PC-3 (cell line): Measurements from ENCODE around the gene GSK3B. TPM values are rescaled to one million over a fixed set of nuclear protein-coding genes. Genes with fewer than 3 reads are reported as not detected.

Source experiments
- ATAC-seq: fragments of 200-7000 bp; cut with Tn5 transposase; 2 replicates; pipeline ENCODE4 v1.9.1; 2020; ENCODE audit warnings: mild to moderate bottlenecking, moderate library complexity
- BruUV-seq: library from RNA; stranded (reverse); fragments of 400-500 nt; replicated peaks from 2 replicates; lab custom pipeline; 2021; lab: Mats Ljungman, UMichigan
- CTCF ChIA-PET: fragments of 300-600 bp; sonication (Branson Sonifier 250); formaldehyde crosslinking; loops from one replicate; lab custom pipeline; 2022; ENCODE audit warnings: antibody characterized with exemption; lab: Charles Lee
- POLR2A ChIA-PET: fragments of 300-600 bp; sonication (Branson Sonifier 250); formaldehyde crosslinking; loops from one replicate; lab custom pipeline; 2022; ENCODE audit warnings: antibody characterized with exemption; ENCODE audit not compliant: unreplicated experiment; lab: Charles Lee
- DNase-seq: peaks from one replicate; pipeline ENCODE4 v3.0.0-alpha.2; 2015
- H2AFZ ChIP-seq: fragments of 300-600 bp; sonication (generic); 2 replicates; pipeline ENCODE4 v1.6.0; 2016; ENCODE audit warnings: antibody characterized with exemption, low read length
- H3F3A ChIP-seq: fragments of 300-600 bp; sonication (generic); one replicate; pipeline ENCODE4 v1.6.0; 2017; ENCODE audit warnings: antibody characterized with exemption, low read length, control low read depth, mild to moderate bottlenecking; ENCODE audit not compliant: unreplicated experiment
- H3K27ac ChIP-seq: fragments of 300-600 bp; sonication (generic); 2 replicates; pipeline ENCODE4 v1.5.1; 2016; ENCODE audit warnings: mild to moderate bottlenecking, low read length
- H3K27me3 ChIP-seq: fragments of 300-600 bp; sonication (generic); 2 replicates; pipeline ENCODE4 v1.6.1; 2016; ENCODE audit warnings: low read length, mixed read lengths
- H3K36me3 ChIP-seq: fragments of 300-600 bp; sonication (generic); 2 replicates; pipeline ENCODE4 v1.6.1; 2016; ENCODE audit warnings: low read depth, mixed run types, low read length, mixed read lengths
- H3K4me1 ChIP-seq: fragments of 300-600 bp; sonication (generic); 2 replicates; pipeline ENCODE4 v1.5.1; 2016; ENCODE audit warnings: low read length; ENCODE audit not compliant: insufficient read depth
- H3K4me2 ChIP-seq: fragments of 300-600 bp; sonication (generic); 2 replicates; pipeline ENCODE4 v1.6.0; 2016; ENCODE audit warnings: low read length
- H3K4me3 ChIP-seq: fragments of 300-600 bp; sonication (generic); 2 replicates; pipeline ENCODE4 v1.5.1; 2016; ENCODE audit warnings: mild to moderate bottlenecking, low read length, mixed read lengths
- H3K79me2 ChIP-seq: fragments of 300-600 bp; sonication (generic); 2 replicates; pipeline ENCODE4 v1.6.1; 2017; ENCODE audit warnings: low read length, mixed read lengths
- H3K9ac ChIP-seq: fragments of 300-600 bp; sonication (generic); 2 replicates; pipeline ENCODE4 v1.6.0; 2016; ENCODE audit warnings: mild to moderate bottlenecking, low read length
- H3K9me2 ChIP-seq: fragments of 300-600 bp; sonication (generic); replicated peaks from 2 replicates; pipeline ENCODE4 v1.6.1; 2016; ENCODE audit warnings: mixed run types, low read length, mixed read lengths
- H3K9me3 ChIP-seq: fragments of 300-600 bp; sonication (generic); 2 replicates; pipeline ENCODE4 v1.6.1; 2016; ENCODE audit warnings: low read length, mixed read lengths
- H4K20me1 ChIP-seq: fragments of 300-600 bp; sonication (generic); 2 replicates; pipeline ENCODE4 v1.6.1; 2016; ENCODE audit warnings: low read length, mixed read lengths
- EZH2 ChIP-seq: fragments of 300-600 bp; sonication (generic); IDR thresholded peaks from one replicate; pipeline ENCODE4 v1.6.1; 2017; ENCODE audit warnings: antibody characterized with exemption, mild to moderate bottlenecking, low read length; ENCODE audit not compliant: unreplicated experiment
- EZH2phosphoT487 ChIP-seq: fragments of 300-600 bp; sonication (generic); IDR thresholded peaks from 2 replicates; pipeline ENCODE4 v1.6.1; 2018; ENCODE audit warnings: mild to moderate bottlenecking, antibody characterized with exemption, low read length, borderline replicate concordance
- intact Hi-C: fragments of 100-400 bp; cut with micrococcal nuclease; formaldehyde crosslinking; loops from 2 replicates; pipeline ENCODE4 v1.9.0; 2023
- total RNA-seq: library from RNA; depleted of rRNA; stranded (reverse); fragments of >200 nt; gene quantifications from 2 replicates; pipeline ENCODE4 v1.2.3, GENCODE V29; 2014
- TF ChIP-seq, protein P1 (sequence below): fragments of 300-600 bp; sonication (generic); conservative IDR thresholded peaks from 2 replicates; pipeline ENCODE4 v1.5.1; 2017; ENCODE audit warnings: antibody characterized with exemption, low read depth, mild to moderate bottlenecking, low read length

Gene GSK3B
- total RNA-seq, 1 experiment from 2014 or later, result 55.8 TPM

GRCh38 chr3:119918992-119919933, 175.0 kb downstream of the GSK3B start:
- intact Hi-C loops, result loop anchor here (1.0 kb wide), 1 partner anchor 264 kb away; no protein-coding TSS in a partner anchor

DNA sequence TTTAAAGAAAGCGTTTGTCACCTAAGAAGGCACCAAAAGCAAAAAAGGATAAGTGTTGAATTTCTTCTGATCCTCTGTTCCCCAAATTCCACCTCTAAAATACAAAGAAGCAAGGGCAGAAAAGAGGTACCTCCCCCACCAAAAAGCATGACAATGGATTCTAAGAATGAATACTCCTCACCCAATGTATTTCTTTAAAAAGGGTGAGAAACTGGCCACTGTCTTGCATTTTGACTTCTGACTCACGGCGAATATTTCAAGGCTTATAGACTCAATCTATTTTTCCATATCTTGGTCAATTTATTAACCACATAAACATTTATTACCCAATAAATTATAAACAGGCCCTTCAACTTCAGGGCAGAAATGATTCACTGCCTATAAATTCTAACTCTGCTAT, 181.2 kb downstream of the GSK3B start:
- ATAC-seq (peak; percentile 90), DNase-seq (peak; percentile 93)
- Histone ChIP-seq H3K9ac (no peak overlapping the region), H3K9me2 (no peaks in the 10 kb centered on the region), H3K9me3 (no peaks in the 10 kb centered on the region), H3K4me1 (peaks cover 22% of the 10 kb centered on the region), H3K4me2 (peak overlapping the region; percentile 51), H3K27ac (peak overlapping the region; percentile 57), H4K20me1 (peaks cover 12% of the 10 kb centered on the region), H3K27me3 (no peaks in the 10 kb centered on the region), H3F3A (peaks cover 4% of the 10 kb centered on the region), H3K79me2 (no peaks in the 10 kb centered on the region), H2AFZ (no peak overlapping the region), H3K36me3 (peaks cover 23% of the 10 kb centered on the region), H3K4me3 (peak overlapping the region; percentile 7; the same call in 1 of the 2 replicates)
- POLR2A ChIA-PET, result no interaction called here
- no TSS peak for BruUV-seq
- CTCF ChIA-PET, result no interaction called here
- intact Hi-C loops, result loop anchor here (2.0 kb wide), 1 partner anchor 182 kb away; the partner anchor contains the start of gene GSK3B
- TF ChIP-seq, protein P1, sequence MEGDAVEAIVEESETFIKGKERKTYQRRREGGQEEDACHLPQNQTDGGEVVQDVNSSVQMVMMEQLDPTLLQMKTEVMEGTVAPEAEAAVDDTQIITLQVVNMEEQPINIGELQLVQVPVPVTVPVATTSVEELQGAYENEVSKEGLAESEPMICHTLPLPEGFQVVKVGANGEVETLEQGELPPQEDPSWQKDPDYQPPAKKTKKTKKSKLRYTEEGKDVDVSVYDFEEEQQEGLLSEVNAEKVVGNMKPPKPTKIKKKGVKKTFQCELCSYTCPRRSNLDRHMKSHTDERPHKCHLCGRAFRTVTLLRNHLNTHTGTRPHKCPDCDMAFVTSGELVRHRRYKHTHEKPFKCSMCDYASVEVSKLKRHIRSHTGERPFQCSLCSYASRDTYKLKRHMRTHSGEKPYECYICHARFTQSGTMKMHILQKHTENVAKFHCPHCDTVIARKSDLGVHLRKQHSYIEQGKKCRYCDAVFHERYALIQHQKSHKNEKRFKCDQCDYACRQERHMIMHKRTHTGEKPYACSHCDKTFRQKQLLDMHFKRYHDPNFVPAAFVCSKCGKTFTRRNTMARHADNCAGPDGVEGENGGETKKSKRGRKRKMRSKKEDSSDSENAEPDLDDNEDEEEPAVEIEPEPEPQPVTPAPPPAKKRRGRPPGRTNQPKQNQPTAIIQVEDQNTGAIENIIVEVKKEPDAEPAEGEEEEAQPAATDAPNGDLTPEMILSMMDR, result no peak
- TF ChIP-seq EZH2phosphoT487, result no peak
- no peak for TF ChIP-seq EZH2

More at GRCh38 chr3:119918992-119919933, 175.0 kb downstream of the GSK3B start:
- peaks cover under 1% of the 10 kb centered on the region; the same call in 1 of the 2 replicates for H3K4me1 ChIP-seq
- no peaks in the 10 kb centered on the region for H3K9me3 ChIP-seq
- H3K4me2 ChIP-seq, result no peak overlapping the region
- ATAC-seq (no peak; the same call in 1 of the 2 replicates), DNase-seq (no peak)
- no peak overlapping the region for H3K4me3 ChIP-seq
- no peak overlapping the region for H3K9ac ChIP-seq
- TSS peak; percentile 6 for BruUV-seq
- H3K9me2 ChIP-seq, result no peaks in the 10 kb centered on the region
- peaks cover 8% of the 10 kb centered on the region for H3K79me2 ChIP-seq
- no peaks in the 10 kb centered on the region for H3K27me3 ChIP-seq
- H2AFZ ChIP-seq, result no peak overlapping the region
- H3F3A ChIP-seq, result no peaks in the 10 kb centered on the region
- peaks cover 22% of the 10 kb centered on the region for H3K36me3 ChIP-seq
- H3K27ac ChIP-seq, result no peak overlapping the region
- no peaks in the 10 kb centered on the region for H4K20me1 ChIP-seq
- no peak for TF ChIP-seq EZH2
- no peak for TF ChIP-seq EZH2phosphoT487
- TF ChIP-seq, protein P1, result no peak; the same call in 1 of the 2 replicates
- POLR2A ChIA-PET, result interaction anchor here (0.6 kb wide), 1 partner anchor 41 kb away, joined by 16 read pairs; no protein-coding TSS in a partner anchor
- CTCF ChIA-PET, result interaction anchor here (0.7 kb wide), 1 partner anchor 70 kb away, joined by 12 read pairs; no protein-coding TSS in a partner anchor
